ENCODE results near the gene CDK19. TPM values are rescaled to one million over a fixed set of nuclear protein-coding genes. Genes with fewer than 3 reads are reported as not detected.

The CDK19 gene
- total and polyA plus RNA-seq, 9 of the 15 experiments (the other 6 are each of a cell fraction or from before 2014, with no cell fraction given): 3.8 to 15.2 (median 7.4) TPM

DNA sequence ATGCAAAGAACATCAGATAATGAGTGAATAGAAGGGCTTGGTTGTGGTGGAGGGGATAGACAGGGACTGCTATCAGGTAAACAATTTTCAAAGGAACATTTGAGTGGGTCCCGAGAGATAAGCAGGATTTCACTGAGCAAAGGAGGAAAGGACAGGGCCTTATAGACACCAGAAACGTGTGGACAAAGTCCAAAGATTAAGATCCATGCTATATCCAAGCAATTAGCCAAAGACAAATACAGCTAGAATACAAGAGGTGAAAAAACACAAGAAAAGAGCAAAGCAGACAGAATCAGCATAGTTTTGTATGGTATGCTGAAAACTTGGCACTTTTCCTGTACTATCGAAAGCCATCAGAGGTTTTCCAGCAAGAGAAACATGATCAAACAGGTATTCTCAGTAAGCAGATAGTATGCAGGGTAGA is 59.8 kb downstream of the CDK19 start:
- no TSS peak for BruUV-seq (replicated peaks)
- Histone ChIP-seq H3K9ac (ENCODE audit: insufficient read depth in 1 of 2, low read depth in 2 of 2, low read length in 2 of 2) (no peak overlapping the region), H3K9me3 (replicated peaks; ENCODE audit: control insufficient read depth, insufficient read depth, low read depth, low read length) (no peaks in the 10 kb centered on the region), H3K9me1 (ENCODE audit: control insufficient read depth, insufficient read depth, low read length) (no peaks in the 10 kb centered on the region), H3K36me3 (ENCODE audit: control insufficient read depth, insufficient read depth, low read length) (no peaks in the 10 kb centered on the region), H2AFZ (ENCODE audit: low read depth, low read length) (no peak overlapping the region), H3K4me2 (ENCODE audit: insufficient read depth, low read length) (no peak overlapping the region), H3K4me3 (no peak overlapping the region), H4K20me1 (replicated peaks; ENCODE audit: control insufficient read depth, insufficient read depth, low read length) (no peaks in the 10 kb centered on the region), H3K4me1 (replicated peaks in 1 of 2; ENCODE audit: control insufficient read depth in 2 of 2, insufficient read depth in 2 of 2, low read length in 2 of 2) (peaks cover 0 to 3% of the 10 kb centered on the region in 2 experiments; a peak in 2 of 5 replicates), H3K27me3 (ENCODE audit: control insufficient read depth in 2 of 2, insufficient read depth in 2 of 2, low read length in 2 of 2) (no peaks in the 10 kb centered on the region), H3K79me2 (ENCODE audit: control insufficient read depth, insufficient read depth, low read length) (no peaks in the 10 kb centered on the region), H3K27ac (ENCODE audit: extremely low read depth, low read depth, low read length) (no peak overlapping the region)
- in situ Hi-C loops (cut with MboI): no loop called here
- no peak for FAIRE-seq
- POLR2A ChIA-PET: no interaction called here
- no peak for DNase-seq (ENCODE audit: extremely low read depth in 1 of 4, low spot score in 3 of 4)
- WGBS (ENCODE audit: insufficient coverage, low coverage, missing lambda C conversion rate): 0% methylated on average over 3 of the region's 3 CpGs
- intact Hi-C loops (cut with micrococcal nuclease): no loop called here
- no peak for ATAC-seq
- CTCF ChIA-PET (ENCODE audit: low intra/inter-chr PET ratio): no interaction called here
- TF ChIP-seq DEAF1 (CRISPR knock-in tag; IDR thresholded peaks at IDR 0.05) (no peak), RFX7 (CRISPR knock-in tag; IDR thresholded peaks at IDR 0.05) (no peak), CHD7 (IDR thresholded peaks at IDR 0.05; ENCODE audit: low read depth, low read length) (no peak), MYNN (IDR thresholded peaks at IDR 0.05) (no peak), MYNN (CRISPR knock-in tag; IDR thresholded peaks at IDR 0.05) (no peak), CHD2 (IDR thresholded peaks at IDR 0.05; ENCODE audit: low read depth, low read length) (no peak), ARID1B (IDR thresholded peaks at IDR 0.05) (no peak), CHD1 (IDR thresholded peaks at IDR 0.05; ENCODE audit: low read length) (no peak), KLF1 (tag; IDR thresholded peaks at IDR 0.05) (no peak), HDAC6 (IDR thresholded peaks at IDR 0.05; ENCODE audit: low read depth, low read length) (no peak), KAT7 (CRISPR knock-in tag; IDR thresholded peaks at IDR 0.05; ENCODE audit: borderline replicate concordance) (no peak), ZFP1 (CRISPR knock-in tag; IDR thresholded peaks at IDR 0.05) (no peak)

Data from K562 (cell line).